ENCODE measurements around the gene WBP4. TPM values are rescaled to one million over a fixed set of nuclear protein-coding genes. Genes with fewer than 3 reads are reported as not detected.
"Not testable (repeated sequence)": the region's sequence is repeated elsewhere in the genome, so short reads cannot be mapped to it uniquely, and the experiment has no call there.

WBP4 gene
- total RNA-seq, 1 donor from 2014 or later: 8.9 TPM

DNA sequence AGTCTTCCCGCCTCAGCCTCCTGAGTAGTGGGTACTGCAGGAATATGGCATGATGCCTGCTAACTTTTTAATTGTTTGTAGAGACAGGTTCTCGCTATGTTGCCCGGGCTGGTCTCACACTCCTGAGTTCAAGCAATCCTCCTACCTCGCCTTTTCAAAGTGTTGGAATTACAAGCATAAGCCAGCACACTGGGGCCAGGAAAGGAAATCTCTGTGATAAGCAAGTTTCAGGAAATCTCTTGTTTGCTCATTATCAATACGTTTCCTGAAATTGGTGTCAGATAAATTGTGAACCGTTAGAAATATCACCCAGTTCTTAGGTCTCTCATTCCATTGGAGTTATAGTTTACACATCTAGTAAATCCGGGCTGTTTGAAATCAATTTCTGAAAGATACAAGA lies 14.2 kb downstream of the WBP4 start:
- no peak for DNase-seq
- Mint-ChIP-seq H3K4me3 (ENCODE audit: unreplicated experiment) (no peak overlapping the region), H3K27ac (ENCODE audit: unreplicated experiment) (no peak overlapping the region), H3K27me3 (ENCODE audit: unreplicated experiment) (no peaks in the 10 kb centered on the region), H3K36me3 (ENCODE audit: unreplicated experiment) (no peaks in the 10 kb centered on the region), H3K9me3 (ENCODE audit: unreplicated experiment) (peaks cover 1% of the 10 kb centered on the region), H3K4me1 (ENCODE audit: low read depth, unreplicated experiment) (no peaks in the 10 kb centered on the region)
- TF ChIP-seq, protein P1, sequence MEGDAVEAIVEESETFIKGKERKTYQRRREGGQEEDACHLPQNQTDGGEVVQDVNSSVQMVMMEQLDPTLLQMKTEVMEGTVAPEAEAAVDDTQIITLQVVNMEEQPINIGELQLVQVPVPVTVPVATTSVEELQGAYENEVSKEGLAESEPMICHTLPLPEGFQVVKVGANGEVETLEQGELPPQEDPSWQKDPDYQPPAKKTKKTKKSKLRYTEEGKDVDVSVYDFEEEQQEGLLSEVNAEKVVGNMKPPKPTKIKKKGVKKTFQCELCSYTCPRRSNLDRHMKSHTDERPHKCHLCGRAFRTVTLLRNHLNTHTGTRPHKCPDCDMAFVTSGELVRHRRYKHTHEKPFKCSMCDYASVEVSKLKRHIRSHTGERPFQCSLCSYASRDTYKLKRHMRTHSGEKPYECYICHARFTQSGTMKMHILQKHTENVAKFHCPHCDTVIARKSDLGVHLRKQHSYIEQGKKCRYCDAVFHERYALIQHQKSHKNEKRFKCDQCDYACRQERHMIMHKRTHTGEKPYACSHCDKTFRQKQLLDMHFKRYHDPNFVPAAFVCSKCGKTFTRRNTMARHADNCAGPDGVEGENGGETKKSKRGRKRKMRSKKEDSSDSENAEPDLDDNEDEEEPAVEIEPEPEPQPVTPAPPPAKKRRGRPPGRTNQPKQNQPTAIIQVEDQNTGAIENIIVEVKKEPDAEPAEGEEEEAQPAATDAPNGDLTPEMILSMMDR (IDR thresholded peaks at IDR 0.05; ENCODE audit: partially characterized antibody, unreplicated experiment): no peak

DNA sequence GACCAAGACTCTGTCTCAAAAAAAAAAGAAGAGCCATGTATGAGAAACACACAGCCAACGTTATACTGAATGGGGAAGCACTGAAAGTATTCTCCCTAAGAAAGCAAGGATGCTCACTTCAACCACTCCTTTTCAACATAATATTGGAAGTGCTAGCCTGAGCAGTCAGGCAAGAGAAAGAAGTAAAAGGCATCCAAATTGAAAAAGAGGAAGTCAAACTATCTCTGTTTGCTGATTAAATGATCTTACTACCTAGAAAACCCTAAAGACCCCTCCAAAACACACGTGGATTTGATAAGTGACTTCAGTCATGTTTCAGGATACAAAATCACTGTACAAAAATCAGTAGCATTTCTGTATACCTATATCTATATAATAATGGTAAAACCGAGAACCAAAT lies 16.2 kb downstream of the WBP4 start:
- Mint-ChIP-seq H3K27ac (ENCODE audit: unreplicated experiment) (no peak overlapping the region), H3K9me3 (ENCODE audit: unreplicated experiment) (peaks cover 1% of the 10 kb centered on the region), H3K27me3 (ENCODE audit: unreplicated experiment) (no peaks in the 10 kb centered on the region), H3K4me3 (ENCODE audit: unreplicated experiment) (no peak overlapping the region), H3K4me1 (ENCODE audit: low read depth, unreplicated experiment) (no peaks in the 10 kb centered on the region), H3K36me3 (ENCODE audit: unreplicated experiment) (peaks cover 4% of the 10 kb centered on the region)
- no peak for DNase-seq
- TF ChIP-seq, protein P1 (IDR thresholded peaks at IDR 0.05; ENCODE audit: partially characterized antibody, unreplicated experiment): no peak

DNA sequence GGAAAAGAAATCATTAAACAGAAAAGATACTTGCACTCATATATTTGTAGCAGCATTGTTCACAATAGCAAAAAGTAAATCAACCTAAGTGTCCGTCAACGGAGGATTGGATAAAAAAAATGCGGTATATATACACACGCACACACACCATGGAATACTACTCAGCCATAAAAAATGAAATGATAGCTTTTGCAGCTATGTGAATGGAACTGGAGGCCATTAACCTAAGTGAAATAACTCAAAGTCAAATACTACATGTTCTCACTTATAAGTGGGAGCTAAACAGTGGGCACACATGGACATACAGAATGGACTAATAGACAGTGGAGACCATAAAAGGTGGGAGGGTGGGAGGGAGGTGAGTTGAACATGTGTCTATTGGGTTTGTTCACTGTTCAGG lies 18.4 kb downstream of the WBP4 start:
- H3K4me3 Mint-ChIP-seq (ENCODE audit: unreplicated experiment): no peak overlapping the region
- peaks cover 1% of the 10 kb centered on the region for H3K9me3 Mint-ChIP-seq (ENCODE audit: unreplicated experiment)
- no peaks in the 10 kb centered on the region for H3K4me1 Mint-ChIP-seq (ENCODE audit: low read depth, unreplicated experiment)
- peaks cover 4% of the 10 kb centered on the region for H3K36me3 Mint-ChIP-seq (ENCODE audit: unreplicated experiment)
- TF ChIP-seq, protein P1 (IDR thresholded peaks at IDR 0.05; ENCODE audit: partially characterized antibody, unreplicated experiment): no peak
- H3K27ac Mint-ChIP-seq (ENCODE audit: unreplicated experiment): no peak overlapping the region
- no peak for DNase-seq
- no peaks in the 10 kb centered on the region for H3K27me3 Mint-ChIP-seq (ENCODE audit: unreplicated experiment)

DNA sequence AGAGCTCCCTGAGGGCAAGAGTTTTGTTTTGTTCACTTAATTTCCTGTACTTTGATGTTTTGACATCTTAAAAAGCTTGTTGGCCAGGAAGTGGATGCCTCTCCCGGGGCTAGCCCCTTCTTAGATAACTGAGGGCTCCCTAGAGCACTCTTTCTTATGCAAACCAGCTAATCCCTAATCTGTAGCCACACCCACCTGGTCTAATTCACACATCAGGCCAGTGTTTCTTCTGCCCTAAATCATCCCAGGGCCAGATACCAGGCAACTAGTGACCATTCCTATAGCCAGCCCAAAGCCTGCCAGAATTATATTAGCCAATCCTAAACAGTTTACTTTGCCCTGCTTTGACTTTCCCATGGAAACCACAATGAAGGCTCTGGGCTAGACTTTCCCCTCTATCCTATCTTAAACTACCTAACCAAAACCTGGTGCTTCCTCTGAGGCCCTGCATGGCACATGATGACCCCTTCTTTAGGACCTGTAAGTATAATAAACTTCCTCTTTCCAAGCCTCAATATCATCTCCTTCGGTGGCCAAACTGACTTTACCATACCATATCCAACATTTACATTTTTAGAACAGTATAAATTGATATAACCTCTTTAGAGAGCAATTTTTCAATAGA lies 24.8 kb downstream of the WBP4 start:
- Mint-ChIP-seq H3K27me3 (ENCODE audit: unreplicated experiment) (no peaks in the 10 kb centered on the region), H3K4me3 (ENCODE audit: unreplicated experiment) (no peak overlapping the region), H3K4me1 (ENCODE audit: low read depth, unreplicated experiment) (no peaks in the 10 kb centered on the region), H3K36me3 (ENCODE audit: unreplicated experiment) (peaks cover 4% of the 10 kb centered on the region), H3K27ac (ENCODE audit: unreplicated experiment) (no peak overlapping the region), H3K9me3 (ENCODE audit: unreplicated experiment) (peaks cover 2% of the 10 kb centered on the region)
- DNase-seq: no peak
- TF ChIP-seq, protein P1 (IDR thresholded peaks at IDR 0.05; ENCODE audit: partially characterized antibody, unreplicated experiment): no peak

DNA sequence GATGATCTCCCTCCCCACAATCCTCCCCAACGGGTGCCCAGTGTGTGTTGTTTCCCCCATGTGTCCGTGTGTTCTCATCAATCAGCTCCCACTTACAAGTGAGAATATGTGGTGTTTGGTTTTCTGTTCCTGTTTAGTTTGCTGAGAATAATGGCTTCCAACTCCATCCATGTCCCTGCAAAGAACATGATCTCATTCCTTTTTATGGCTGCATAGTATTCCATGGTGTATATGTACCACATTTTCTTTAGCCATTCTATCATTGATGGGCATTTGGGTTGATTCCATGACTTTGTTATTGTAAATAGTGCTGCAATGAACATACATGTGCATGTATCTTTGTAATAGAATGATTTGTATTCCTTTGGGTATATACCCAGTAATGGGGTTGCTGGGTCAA lies 34.4 kb downstream of the WBP4 start:
- not testable (repeated sequence) for H3K4me3 Mint-ChIP-seq (ENCODE audit: unreplicated experiment); H3K36me3 Mint-ChIP-seq (ENCODE audit: unreplicated experiment); H3K27ac Mint-ChIP-seq (ENCODE audit: unreplicated experiment); H3K27me3 Mint-ChIP-seq (ENCODE audit: unreplicated experiment); DNase-seq; H3K4me1 Mint-ChIP-seq (ENCODE audit: low read depth, unreplicated experiment); H3K9me3 Mint-ChIP-seq (ENCODE audit: unreplicated experiment)

All from glutamatergic neuron (in vitro differentiated cells).